MCF 10A (cell line): ENCODE results near the gene EXD3. TPM values are rescaled to one million over a fixed set of nuclear protein-coding genes. Genes with fewer than 3 reads are reported as not detected.

Experiments
- BruUV-seq: library from RNA; stranded (reverse); fragments of 400-500 nt; replicated peaks from 2 replicates; lab custom pipeline; 2021; lab: Mats Ljungman, UMichigan
- CTCF ChIA-PET: fragments of 300-600 bp; sonication (Branson Sonifier 250); formaldehyde crosslinking; extraction: SDS; loops from one replicate; lab custom pipeline; 2021; ENCODE audit warnings: antibody characterized with exemption, inconsistent platforms; lab: Yijun Ruan, JAX
- POLR2A ChIA-PET: fragments of 300-600, 350-650 bp; sonication (Branson Sonifier 250); formaldehyde crosslinking; extraction: SDS; loops from one replicate; lab custom pipeline; 2020; ENCODE audit warnings: antibody characterized with exemption, inconsistent platforms; lab: Yijun Ruan, JAX
- DNase-seq: peaks from one replicate; pipeline ENCODE4 v3.0.0-alpha.2; 2018; ENCODE audit not compliant: unreplicated experiment
- H3K27ac Mint-ChIP-seq: one replicate; pipeline ENCODE4 v1.8.0; 2022; ENCODE audit warnings: mild to moderate bottlenecking, low read depth, mixed read lengths; ENCODE audit not compliant: unreplicated experiment
- H3K27me3 Mint-ChIP-seq: one replicate; pipeline ENCODE4 v1.8.0; 2022; ENCODE audit warnings: mixed read lengths; ENCODE audit not compliant: insufficient read depth, unreplicated experiment
- H3K36me3 Mint-ChIP-seq: one replicate; pipeline ENCODE4 v1.8.0; 2022; ENCODE audit warnings: mild to moderate bottlenecking, moderate library complexity, mixed read lengths; ENCODE audit not compliant: insufficient read depth, unreplicated experiment
- H3K4me1 Mint-ChIP-seq: one replicate; pipeline ENCODE4 v1.8.0; 2022; ENCODE audit warnings: mixed read lengths; ENCODE audit not compliant: insufficient read depth, unreplicated experiment
- H3K4me3 Mint-ChIP-seq: one replicate; pipeline ENCODE4 v1.8.0; 2022; ENCODE audit warnings: mild to moderate bottlenecking, moderate library complexity, mixed read lengths; ENCODE audit not compliant: unreplicated experiment
- H3K9me3 Mint-ChIP-seq: one replicate; pipeline ENCODE4 v1.8.0; 2022; ENCODE audit warnings: mixed read lengths; ENCODE audit not compliant: unreplicated experiment
- CTCF ChIP-seq: fragments of 200-600 bp; IDR thresholded peaks from one replicate; pipeline ENCODE4 v1.8.0; 2022; ENCODE audit warnings: antibody characterized with exemption, mild to moderate bottlenecking; ENCODE audit not compliant: unreplicated experiment
- intact Hi-C: fragments of 100-400 bp; cut with micrococcal nuclease; formaldehyde crosslinking; loops from 2 replicates; pipeline ENCODE4 v1.14.1; 2022
- total RNA-seq: library from RNA; stranded (reverse); gene quantifications from 2 replicates; pipeline ENCODE4 v1.2.3, GENCODE V29; 2022

Gene EXD3
- total RNA-seq, 1 experiment from 2014 or later: 17.1 TPM

DNA sequence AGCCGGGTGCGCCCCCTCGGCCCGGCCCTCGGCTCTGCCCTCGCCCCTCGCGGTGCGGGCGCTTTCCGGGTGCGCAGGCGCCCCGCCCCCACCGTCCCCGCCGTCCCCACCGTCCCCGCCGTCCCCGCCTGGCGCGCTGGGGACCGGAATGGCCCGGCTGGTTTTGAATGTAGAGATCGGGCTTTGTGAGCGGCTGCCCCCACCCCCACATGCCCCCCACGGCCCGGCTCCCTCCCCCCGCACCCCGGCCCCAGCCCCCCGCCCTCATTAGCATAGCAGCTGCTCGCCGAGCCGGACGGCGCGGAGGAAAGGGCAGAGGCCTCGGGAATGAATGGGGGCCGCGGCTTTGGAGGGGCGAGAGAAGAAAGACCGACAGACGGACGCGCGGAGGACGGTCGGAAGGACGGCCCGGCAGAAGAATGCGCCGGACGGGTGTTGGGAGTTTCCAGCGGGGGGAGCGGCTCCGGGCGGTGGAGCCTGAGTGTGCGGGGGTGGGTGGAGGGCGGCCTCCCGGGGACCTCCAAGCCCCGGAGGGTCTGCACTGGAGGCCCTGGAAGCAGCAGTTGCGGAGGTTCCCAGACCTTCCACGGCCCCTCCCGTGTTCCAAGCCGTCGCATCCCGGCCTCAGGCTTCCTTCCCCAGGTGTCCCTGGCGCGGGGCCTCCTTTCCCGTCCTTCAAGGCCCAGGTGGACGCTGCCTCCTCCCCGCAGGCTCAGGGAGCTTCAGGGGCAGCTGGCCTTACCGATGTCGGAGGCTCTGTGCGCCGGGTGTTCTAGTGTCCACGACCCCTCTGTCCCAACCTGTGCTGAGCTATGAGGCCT, 126.9 kb downstream of the EXD3 start:
- H3K9me3 Mint-ChIP-seq: no peaks in the 10 kb centered on the region
- BruUV-seq: no TSS peak
- no peaks in the 10 kb centered on the region for H3K4me1 Mint-ChIP-seq
- H3K36me3 Mint-ChIP-seq: peaks cover 5% of the 10 kb centered on the region
- intact Hi-C loops: loop anchor here (2.0 kb wide), 1 partner anchor 149 kb away; no protein-coding TSS in a partner anchor
- peaks cover 11% of the 10 kb centered on the region for H3K27me3 Mint-ChIP-seq
- CTCF ChIA-PET: interaction anchor here (0.6 to 1.3 kb wide), 2 partner anchors 8 to 149 kb away, joined by 3 to 4 read pairs; no protein-coding TSS in a partner anchor
- no peak overlapping the region for H3K27ac Mint-ChIP-seq
- no peak for DNase-seq
- no peak for TF ChIP-seq CTCF
- H3K4me3 Mint-ChIP-seq: peak overlapping the region; percentile 44
- POLR2A ChIA-PET: no interaction called here

GRCh38 chr9:137295238-137295811, 127.6 kb downstream of the EXD3 start:
- Mint-ChIP-seq H3K4me3 (no peak overlapping the region), H3K36me3 (peaks cover 5% of the 10 kb centered on the region), H3K27ac (no peak overlapping the region), H3K9me3 (no peaks in the 10 kb centered on the region), H3K27me3 (peaks cover 11% of the 10 kb centered on the region), H3K4me1 (no peaks in the 10 kb centered on the region)
- CTCF ChIA-PET: interaction anchor here (0.6 to 1.3 kb wide), 4 partner anchors 80 to 150 kb away, joined by 3 to 4 read pairs (median 3); no protein-coding TSS in a partner anchor
- no TSS peak for BruUV-seq
- no peak for DNase-seq
- TF ChIP-seq CTCF: peak; percentile 61
- intact Hi-C loops: loop anchor here (2.0 kb wide), 1 partner anchor 149 kb away; no protein-coding TSS in a partner anchor
- POLR2A ChIA-PET: no interaction called here

GRCh38 chr9:137294681-137295237, 128.2 kb downstream of the EXD3 start:
- TF ChIP-seq CTCF: peak; percentile 30
- CTCF ChIA-PET: interaction anchor here (0.6 to 0.8 kb wide), 4 partner anchors 71 to 126 kb away, joined by 3 read pairs; no protein-coding TSS in a partner anchor
- peaks cover 11% of the 10 kb centered on the region for H3K27me3 Mint-ChIP-seq
- no peak overlapping the region for H3K4me3 Mint-ChIP-seq
- no TSS peak for BruUV-seq
- POLR2A ChIA-PET: interaction anchor here (1.8 kb wide), 1 partner anchor 17 kb away, joined by 7 read pairs; the partner anchor contains the start of gene TOR4A
- DNase-seq: no peak
- H3K4me1 Mint-ChIP-seq: no peaks in the 10 kb centered on the region
- intact Hi-C loops: loop anchor here (2.0 kb wide), 1 partner anchor 150 kb away; no protein-coding TSS in a partner anchor
- H3K9me3 Mint-ChIP-seq: no peaks in the 10 kb centered on the region
- no peak overlapping the region for H3K27ac Mint-ChIP-seq
- H3K36me3 Mint-ChIP-seq: peaks cover 5% of the 10 kb centered on the region
